ENCODE results near the gene MYO1B. TPM values are rescaled to one million over a fixed set of nuclear protein-coding genes. Genes with fewer than 3 reads are reported as not detected.
A peak's percentile ranks its signal among the peaks of the same experiment; 100 is the strongest.

Gene MYO1B
- total and polyA plus RNA-seq, 2 donors (not counting 1 experiment from before 2014, with no cell fraction given): 151 to 194 TPM

DNA sequence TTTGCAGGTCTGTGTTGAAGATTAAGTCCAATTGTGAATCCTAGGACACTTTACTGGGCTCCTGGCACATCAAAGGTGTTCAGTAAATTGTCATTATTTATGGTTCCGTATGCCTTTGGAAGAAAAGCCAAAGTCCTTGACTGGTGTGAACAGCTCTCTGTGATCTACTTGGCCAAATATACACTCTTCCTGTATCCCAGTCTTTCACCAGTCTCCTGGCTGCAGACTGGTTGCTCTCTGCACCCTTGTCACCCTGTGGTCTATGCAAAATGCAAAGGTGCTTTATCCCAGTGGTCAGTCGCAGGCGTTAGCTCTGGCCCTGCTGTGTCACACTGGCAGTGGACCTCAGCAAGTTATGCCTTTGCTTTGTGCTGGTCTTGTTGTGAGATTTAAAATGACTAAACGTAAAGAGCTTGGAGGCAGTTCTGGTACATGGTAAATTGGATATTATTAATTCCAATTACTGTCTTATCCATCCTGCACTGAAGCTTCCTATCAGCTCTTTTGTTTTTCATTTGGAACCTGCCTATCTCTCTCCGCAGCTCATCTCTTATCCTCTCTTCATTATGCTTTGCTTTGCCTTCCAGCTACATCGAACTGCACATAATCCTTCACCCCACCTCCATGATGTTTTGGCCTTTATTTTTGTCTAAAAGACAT is 83.1 kb downstream of the MYO1B start:
- Histone ChIP-seq H3K9ac (ENCODE audit: insufficient read depth, low read length) (no peak overlapping the region), H3K27me3 (ENCODE audit: control insufficient read depth, insufficient read depth, low read length) (no peaks in the 10 kb centered on the region), H4K20me1 (ENCODE audit: control insufficient read depth, extremely low read depth, insufficient read depth, low read length) (no peaks in the 10 kb centered on the region), H3K4me1 (ENCODE audit: control insufficient read depth, extremely low read depth, insufficient read depth, low read length) (peaks cover 6% of the 10 kb centered on the region), H3K4me2 (ENCODE audit: extremely low read depth, insufficient read depth, low read length) (no peak overlapping the region), H3K36me3 (ENCODE audit: control insufficient read depth, insufficient read depth, low read length) (no peaks in the 10 kb centered on the region), H3K79me2 (ENCODE audit: control insufficient read depth, insufficient read depth, low read length) (peaks cover 45% of the 10 kb centered on the region), H3K27ac (ENCODE audit: insufficient read depth, low read length) (no peak overlapping the region), H3K4me3 (replicated peaks in 1 of 4; ENCODE audit: control extremely low read depth in 1 of 4, insufficient read depth in 1 of 4, low read depth in 3 of 4, low read length in 4 of 4) (no peak overlapping the region), H3K9me3 (ENCODE audit: control insufficient read depth, insufficient read depth, low read depth, low read length) (no peaks in the 10 kb centered on the region), H2AFZ (ENCODE audit: low read length) (no peak overlapping the region)
- DNase-seq (ENCODE audit: low read depth in 2 of 2): no peak
- TF ChIP-seq EZH2 (IDR thresholded peaks at IDR 0.05; ENCODE audit: low read length, missing control alignments) (no peak), CTCF (conservative IDR thresholded peaks at IDR 0.05 in 1 of 2, IDR thresholded peaks at IDR 0.05 in 1 of 2; ENCODE audit: low read depth in 1 of 2, low read length in 2 of 2) (no peak)

DNA sequence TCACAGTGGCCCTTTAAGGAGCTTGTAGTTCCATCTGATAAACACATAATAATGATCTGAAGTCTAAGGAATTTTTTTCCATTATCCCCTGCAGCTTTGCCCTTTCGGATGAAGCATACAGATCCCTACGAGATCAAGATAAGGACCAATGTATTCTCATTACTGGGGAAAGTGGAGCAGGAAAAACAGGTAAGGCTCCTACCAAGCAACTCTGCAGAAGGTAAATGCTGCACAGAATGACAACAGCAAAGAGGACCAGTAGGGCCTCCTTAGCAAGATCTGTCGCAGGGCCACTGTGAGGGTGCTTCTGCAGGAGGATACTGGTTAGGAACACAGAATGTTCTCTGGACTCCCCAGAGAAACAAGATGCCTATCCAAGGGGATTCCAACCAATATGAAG is 84.6 kb downstream of the MYO1B start:
- TF ChIP-seq CTCF (conservative IDR thresholded peaks at IDR 0.05 in 1 of 2, IDR thresholded peaks at IDR 0.05 in 1 of 2; ENCODE audit: low read depth in 1 of 2, low read length in 2 of 2) (no peak), EZH2 (IDR thresholded peaks at IDR 0.05; ENCODE audit: low read length, missing control alignments) (no peak)
- Histone ChIP-seq H3K9ac (ENCODE audit: insufficient read depth, low read length) (no peak overlapping the region), H3K4me3 (replicated peaks in 1 of 4; ENCODE audit: control extremely low read depth in 1 of 4, insufficient read depth in 1 of 4, low read depth in 3 of 4, low read length in 4 of 4) (no peak overlapping the region), H3K36me3 (ENCODE audit: control insufficient read depth, insufficient read depth, low read length) (no peaks in the 10 kb centered on the region), H3K4me1 (ENCODE audit: control insufficient read depth, extremely low read depth, insufficient read depth, low read length) (peaks cover 13% of the 10 kb centered on the region), H4K20me1 (ENCODE audit: control insufficient read depth, extremely low read depth, insufficient read depth, low read length) (no peaks in the 10 kb centered on the region), H3K27ac (ENCODE audit: insufficient read depth, low read length) (no peak overlapping the region), H3K9me3 (ENCODE audit: control insufficient read depth, insufficient read depth, low read depth, low read length) (no peaks in the 10 kb centered on the region), H3K27me3 (ENCODE audit: control insufficient read depth, insufficient read depth, low read length) (no peaks in the 10 kb centered on the region), H3K4me2 (ENCODE audit: extremely low read depth, insufficient read depth, low read length) (no peak overlapping the region), H3K79me2 (ENCODE audit: control insufficient read depth, insufficient read depth, low read length) (peaks cover 34% of the 10 kb centered on the region), H2AFZ (ENCODE audit: low read length) (no peak overlapping the region)
- no peak for DNase-seq (ENCODE audit: low read depth in 2 of 2)

DNA sequence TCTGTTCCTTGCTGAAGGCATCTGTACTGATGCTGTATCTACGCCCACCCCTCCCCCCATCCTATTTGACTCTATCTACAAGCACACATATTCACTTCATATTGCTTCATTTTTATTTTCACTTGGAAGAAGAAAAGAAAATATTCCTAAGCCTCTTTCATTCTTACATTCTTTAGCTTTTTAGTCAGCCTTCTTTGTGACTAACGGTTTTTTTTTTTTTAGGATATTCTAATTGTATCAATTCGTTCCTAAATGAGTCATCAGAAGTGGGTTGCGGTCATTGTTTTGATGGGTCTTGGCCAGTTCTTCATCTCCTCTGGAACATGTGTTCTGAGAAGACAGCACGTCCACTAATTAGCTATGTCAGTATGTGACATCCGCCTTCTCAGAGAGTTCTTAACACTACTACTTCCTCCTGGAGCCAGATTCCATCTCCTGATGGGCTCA is 88.7 kb downstream of the MYO1B start:
- Histone ChIP-seq H3K9ac (ENCODE audit: insufficient read depth, low read length) (no peak overlapping the region), H2AFZ (ENCODE audit: low read length) (no peak overlapping the region), H3K4me3 (replicated peaks in 1 of 4; ENCODE audit: control extremely low read depth in 1 of 4, insufficient read depth in 1 of 4, low read depth in 3 of 4, low read length in 4 of 4) (peak overlapping the region in 1 of 4 experiments; percentile 2), H3K9me3 (ENCODE audit: control insufficient read depth, insufficient read depth, low read depth, low read length) (no peaks in the 10 kb centered on the region), H3K4me1 (ENCODE audit: control insufficient read depth, extremely low read depth, insufficient read depth, low read length) (peaks cover 13% of the 10 kb centered on the region), H3K36me3 (ENCODE audit: control insufficient read depth, insufficient read depth, low read length) (no peaks in the 10 kb centered on the region), H3K79me2 (ENCODE audit: control insufficient read depth, insufficient read depth, low read length) (peaks cover 21% of the 10 kb centered on the region), H3K27ac (ENCODE audit: insufficient read depth, low read length) (peak overlapping the region; percentile 80), H3K27me3 (ENCODE audit: control insufficient read depth, insufficient read depth, low read length) (no peaks in the 10 kb centered on the region), H4K20me1 (ENCODE audit: control insufficient read depth, extremely low read depth, insufficient read depth, low read length) (no peaks in the 10 kb centered on the region), H3K4me2 (ENCODE audit: extremely low read depth, insufficient read depth, low read length) (peak overlapping the region; percentile 74)
- peak; percentile 86 to 97 for DNase-seq (ENCODE audit: low read depth in 2 of 2)
- TF ChIP-seq CTCF (conservative IDR thresholded peaks at IDR 0.05 in 1 of 2, IDR thresholded peaks at IDR 0.05 in 1 of 2; ENCODE audit: low read depth in 1 of 2, low read length in 2 of 2) (no peak), EZH2 (IDR thresholded peaks at IDR 0.05; ENCODE audit: low read length, missing control alignments) (no peak)

Measured in fibroblast of lung (primary cell).